IPS-18a (cell line): Measurements from ENCODE around the gene TOM1L2.

Experiments used
- H3K27ac ChIP-seq: one replicate; pipeline ENCODE4 v1.5.1; 2013; ENCODE audit warnings: low read length
- H3K27me3 ChIP-seq: one replicate; pipeline ENCODE4 v1.6.1; 2013; ENCODE audit warnings: mild to moderate bottlenecking, low read length; ENCODE audit not compliant: control insufficient read depth, insufficient read depth
- H3K36me3 ChIP-seq: one replicate; pipeline ENCODE4 v1.6.1; 2013; ENCODE audit warnings: low read depth, low read length; ENCODE audit not compliant: control insufficient read depth
- H3K4me1 ChIP-seq: one replicate; pipeline ENCODE4 v1.6.1; 2013; ENCODE audit warnings: low read depth, low read length; ENCODE audit not compliant: control insufficient read depth
- H3K4me3 ChIP-seq: one replicate; pipeline ENCODE4 v1.5.1; 2013; ENCODE audit warnings: low read length
- H3K9ac ChIP-seq: one replicate; pipeline ENCODE4 v1.6.1; 2013; ENCODE audit warnings: mild to moderate bottlenecking, low read length, moderate library complexity
- H3K9me3 ChIP-seq: one replicate; pipeline ENCODE4 v1.6.1; 2013; ENCODE audit warnings: low read depth, low read length; ENCODE audit not compliant: control insufficient read depth

TOM1L2 gene

GRCh38 chr17:17794382-17794781, 177.8 kb downstream of the TOM1L2 start:
- no peaks in the 10 kb centered on the region for H3K9me3 ChIP-seq
- no peaks in the 10 kb centered on the region for H3K36me3 ChIP-seq
- H3K4me1 ChIP-seq: peaks cover 22% of the 10 kb centered on the region
- H3K9ac ChIP-seq: no peak overlapping the region
- H3K27me3 ChIP-seq: peaks cover 28% of the 10 kb centered on the region
- no peak overlapping the region for H3K27ac ChIP-seq
- H3K4me3 ChIP-seq: no peak overlapping the region
